ENCODE data around the gene SUPT3H.

SUPT3H gene

DNA sequence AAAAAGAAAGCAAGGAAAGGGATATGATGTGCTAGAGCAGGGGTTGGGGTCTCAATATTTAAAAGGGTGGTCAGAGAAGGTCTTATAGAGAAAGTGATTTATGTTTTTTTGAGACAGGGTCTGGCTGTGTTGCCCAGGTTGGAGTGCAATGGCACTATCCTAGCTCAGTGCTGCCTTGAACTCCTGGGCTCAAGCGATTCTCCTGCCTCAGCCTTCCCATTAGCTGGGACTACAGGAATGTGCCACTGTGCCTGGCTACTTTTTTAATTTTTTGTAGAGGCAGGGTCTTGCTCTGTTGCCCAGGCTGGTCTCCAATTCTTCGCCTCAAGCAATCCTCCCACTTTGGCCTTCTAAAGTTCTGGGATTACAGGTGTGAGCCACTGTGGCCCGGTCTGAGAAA is 557.0 kb downstream of the SUPT3H start:
- no peak for DNase-seq

DNA sequence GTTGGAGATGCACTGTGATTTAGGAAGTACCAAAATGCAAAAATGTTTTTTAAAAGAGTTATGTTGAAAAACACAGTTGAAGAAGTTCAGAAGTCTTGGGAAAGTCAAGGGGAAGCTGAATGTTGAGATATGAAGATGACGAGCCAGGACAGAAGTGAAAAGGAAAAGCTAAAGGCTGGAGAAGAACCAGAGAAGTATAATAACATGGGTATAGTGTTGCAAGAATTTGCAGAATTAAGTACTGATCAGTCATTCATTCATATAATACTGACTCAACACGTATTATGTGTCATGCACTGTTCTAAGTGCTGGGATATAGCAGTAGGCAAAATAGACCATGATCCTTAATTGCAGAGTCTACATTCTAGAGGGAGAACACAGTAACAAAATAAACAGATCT is 557.4 kb downstream of the SUPT3H start:
- no peak for DNase-seq

DNA sequence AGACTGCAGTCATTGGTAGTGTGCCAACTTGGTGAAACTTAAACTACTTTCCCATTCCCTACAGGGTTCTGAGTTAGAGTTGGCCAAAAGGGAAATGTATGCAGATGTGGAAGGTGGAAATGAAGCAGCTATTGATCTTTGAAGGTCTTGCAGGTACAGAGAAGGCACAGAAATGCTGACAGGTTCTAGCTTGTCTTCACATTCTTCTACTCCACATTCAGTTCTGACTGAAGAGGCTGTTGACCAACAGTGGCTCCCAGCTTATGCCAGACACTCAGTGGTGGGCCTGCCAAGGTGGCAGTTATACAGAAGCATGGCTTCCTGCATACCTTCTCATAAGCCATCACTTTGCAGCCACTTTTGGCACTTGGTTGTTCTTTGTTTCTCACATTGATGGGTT is 566.3 kb downstream of the SUPT3H start:
- DNase-seq = no peak

DNA sequence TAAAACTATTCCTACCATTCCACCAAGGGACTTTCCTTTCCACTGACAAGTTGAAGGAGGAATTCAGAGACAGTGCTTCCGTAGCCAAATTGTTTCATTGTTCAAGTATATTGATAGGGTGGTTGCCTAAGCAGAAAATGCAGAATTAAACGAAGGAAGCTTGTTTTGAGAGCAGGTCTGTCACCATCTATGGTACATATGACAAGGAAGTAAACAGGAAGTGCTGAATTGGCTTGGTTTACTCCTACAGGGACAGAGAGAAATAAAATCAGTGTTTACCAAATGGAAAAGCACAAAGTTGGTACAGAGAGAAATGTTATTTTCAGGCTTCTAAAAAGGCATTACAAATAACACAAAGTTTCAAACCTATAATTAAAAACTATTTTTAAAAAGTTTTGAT is 568.5 kb downstream of the SUPT3H start:
- DNase-seq = no peak

DNA sequence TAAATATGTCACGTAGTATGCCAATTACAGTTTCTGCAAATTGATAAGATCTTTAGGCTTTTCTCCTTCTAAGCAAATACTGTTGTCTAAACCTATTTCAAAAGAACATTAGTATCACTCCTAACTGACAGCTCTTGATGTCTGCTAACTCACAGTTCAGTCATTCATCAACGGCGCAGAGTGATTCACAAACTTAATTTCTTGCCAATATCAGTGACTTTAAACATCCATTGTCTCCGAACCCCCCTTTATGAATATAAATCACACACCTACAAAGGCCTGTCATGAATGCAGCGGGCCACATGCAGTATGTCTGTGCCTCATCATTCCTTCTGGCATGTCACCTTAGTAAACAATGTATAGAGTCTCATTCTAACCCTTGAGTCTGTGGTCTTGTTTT is 569.6 kb downstream of the SUPT3H start:
- DNase-seq = no peak

DNA sequence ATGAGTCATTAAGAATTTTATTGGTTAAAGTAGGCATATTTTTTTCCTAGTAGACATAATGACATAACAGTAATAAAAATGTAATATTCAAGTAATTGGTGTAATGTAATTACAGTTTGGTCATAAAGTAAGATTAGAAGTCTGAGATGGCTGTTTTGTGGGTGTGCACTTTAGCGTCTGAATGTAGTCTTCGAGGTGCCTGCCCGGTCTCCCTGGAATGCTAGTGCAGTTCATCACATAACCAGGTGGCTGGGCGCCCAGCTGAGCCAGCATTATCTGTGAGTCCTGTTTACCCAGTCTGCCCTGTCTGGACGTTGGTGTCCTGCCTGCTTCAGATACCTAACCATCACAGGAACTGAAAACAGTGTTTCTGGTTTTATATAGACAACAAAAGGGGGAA is 571.1 kb downstream of the SUPT3H start:
- DNase-seq = no peak

DNA sequence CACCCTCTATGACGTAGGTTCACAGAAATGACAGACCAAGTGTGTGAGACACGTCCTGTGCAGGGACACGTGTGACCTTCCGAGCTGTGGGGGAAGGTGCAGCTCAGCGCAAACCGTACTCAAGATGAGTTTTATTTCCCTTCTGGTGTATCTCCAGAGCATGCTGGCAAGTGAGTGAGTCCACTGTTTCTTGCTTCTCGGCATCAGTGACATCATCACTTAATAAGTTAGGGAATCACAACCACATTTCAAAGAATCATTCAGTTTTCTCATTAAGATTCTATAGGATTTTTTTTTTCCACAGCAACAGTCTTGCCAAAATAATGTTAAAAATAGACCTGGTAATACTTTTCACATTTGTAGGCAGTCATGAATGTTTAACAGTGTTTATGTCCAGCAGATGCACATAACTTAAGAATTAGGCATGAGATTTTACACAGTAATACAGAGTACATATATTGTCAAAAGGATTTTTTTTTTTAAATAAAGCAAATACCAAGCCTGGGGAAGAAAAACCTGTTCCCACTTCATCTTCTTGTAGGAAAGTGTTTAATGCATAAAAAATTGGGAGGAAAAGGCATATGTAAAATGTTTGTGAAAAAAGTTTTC is 572.4 kb downstream of the SUPT3H start:
- peak; percentile 46 for DNase-seq

DNA sequence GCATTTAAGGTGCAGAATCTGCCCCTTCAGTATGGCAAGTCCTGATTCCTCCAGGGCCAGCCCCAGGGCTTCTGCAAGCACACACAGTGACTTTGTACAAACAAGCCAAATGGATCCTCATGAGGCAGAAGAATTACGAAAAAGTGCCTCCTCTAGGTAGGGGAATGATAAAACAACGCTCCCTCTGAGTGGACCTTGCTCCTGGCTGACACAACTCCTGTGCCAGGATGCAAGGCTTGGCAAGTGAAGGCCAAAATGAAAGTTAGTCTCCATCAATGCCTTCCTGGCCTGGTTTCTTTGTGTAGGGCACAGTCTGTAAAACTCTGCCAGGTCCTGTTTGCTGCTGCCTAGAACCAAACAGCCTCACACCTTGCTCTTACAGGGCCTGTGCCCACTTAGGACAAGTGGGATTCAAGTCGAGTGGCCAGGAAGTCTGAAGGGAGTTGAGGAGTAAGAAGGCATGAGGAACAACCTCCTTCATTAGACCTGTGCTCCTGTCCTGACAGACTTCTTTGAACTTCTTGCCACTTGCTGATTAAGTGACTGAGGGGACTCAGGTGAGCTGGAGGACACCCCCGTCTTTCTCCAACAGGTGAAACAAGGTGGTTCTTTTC is 573.1 kb downstream of the SUPT3H start:
- no peak for DNase-seq

DNA sequence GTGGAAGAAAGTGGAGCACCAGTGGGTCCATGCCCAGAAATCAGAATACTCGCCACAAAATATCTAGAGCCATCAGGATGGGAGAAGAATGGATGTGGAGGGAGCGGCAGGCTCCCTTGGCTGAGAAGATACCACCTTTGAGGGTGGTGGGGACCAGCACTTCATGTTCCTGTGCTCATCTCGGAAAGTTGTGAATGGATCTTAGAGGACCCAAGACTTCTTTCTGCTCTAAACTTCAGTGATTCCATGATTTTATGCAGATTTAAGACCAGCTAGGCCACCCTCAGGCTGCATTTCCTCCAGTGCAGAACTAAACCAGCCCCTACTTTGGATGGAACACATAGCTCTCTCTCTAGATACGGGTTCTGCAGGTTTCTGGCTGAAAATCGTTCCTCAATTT is 573.7 kb downstream of the SUPT3H start:
- DNase-seq = no peak

DNA sequence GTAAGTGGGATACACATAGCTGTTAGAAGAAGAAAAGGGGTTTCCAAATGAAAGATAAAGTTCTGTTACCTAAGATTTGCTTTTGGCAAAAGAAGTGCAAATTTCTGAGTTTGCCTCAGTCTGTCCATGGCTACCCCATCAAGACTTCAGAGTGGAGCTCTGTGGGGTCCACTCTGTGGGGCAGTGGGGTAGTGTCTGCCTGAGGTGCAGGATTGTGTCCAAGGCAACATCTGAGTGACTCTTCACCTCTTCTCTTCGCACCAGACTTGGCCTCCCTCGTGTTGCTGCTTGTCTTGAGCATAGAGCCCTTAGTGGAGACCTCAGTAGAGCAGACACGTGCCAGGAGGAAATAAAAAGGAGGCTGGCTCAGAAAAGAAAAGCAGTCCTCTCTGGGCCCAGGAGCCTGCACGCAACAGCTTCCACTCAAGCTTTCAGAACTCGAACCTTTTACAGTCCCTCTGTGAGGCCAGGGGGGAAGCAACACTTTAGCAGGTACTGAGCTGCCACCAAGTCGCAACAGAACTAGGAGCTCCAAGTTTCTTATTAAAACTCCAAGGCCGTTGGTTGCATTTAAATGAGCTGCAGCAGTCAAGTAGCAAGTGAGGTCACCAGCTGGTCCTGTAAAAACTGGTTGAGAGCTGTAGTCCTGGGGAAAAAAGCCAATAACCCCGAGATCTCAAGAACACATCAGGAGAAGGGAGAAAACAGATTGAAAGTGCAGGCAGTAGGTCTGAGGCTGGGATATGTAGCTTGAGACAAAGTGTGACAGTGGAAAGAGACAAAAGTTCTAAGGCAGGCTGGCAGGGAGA is 576.7 kb downstream of the SUPT3H start:
- no peak for DNase-seq

DNA sequence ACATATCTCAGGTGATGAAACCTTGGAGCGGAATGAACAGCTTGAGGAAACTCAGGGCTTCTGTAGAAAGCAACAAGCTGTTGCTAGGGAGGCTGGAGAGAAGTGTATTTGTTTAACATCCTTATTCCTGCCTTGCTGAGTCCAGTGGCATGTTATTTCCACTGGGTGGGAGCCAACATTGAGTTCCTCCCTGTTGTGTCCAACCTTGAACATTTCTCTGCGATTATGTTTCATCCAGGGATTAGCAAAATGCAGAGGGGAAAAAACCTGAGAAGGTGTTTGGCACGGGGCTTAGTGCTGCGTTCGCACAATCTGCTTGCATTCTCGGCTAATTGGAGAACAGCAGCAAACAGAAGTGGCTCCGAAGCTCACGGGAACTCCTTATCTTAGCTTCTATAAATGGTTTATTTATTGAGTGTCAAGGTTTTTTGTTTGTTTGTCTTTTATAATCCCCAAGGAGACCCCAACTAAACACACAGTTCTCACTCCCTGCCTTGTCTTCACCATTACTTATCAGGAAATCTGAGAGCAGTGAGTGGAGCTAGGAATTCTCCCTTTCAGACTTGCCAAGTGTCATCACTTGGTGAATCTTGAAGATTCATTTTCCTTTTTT is 577.5 kb downstream of the SUPT3H start:
- DNase-seq = peak; percentile 70

DNA sequence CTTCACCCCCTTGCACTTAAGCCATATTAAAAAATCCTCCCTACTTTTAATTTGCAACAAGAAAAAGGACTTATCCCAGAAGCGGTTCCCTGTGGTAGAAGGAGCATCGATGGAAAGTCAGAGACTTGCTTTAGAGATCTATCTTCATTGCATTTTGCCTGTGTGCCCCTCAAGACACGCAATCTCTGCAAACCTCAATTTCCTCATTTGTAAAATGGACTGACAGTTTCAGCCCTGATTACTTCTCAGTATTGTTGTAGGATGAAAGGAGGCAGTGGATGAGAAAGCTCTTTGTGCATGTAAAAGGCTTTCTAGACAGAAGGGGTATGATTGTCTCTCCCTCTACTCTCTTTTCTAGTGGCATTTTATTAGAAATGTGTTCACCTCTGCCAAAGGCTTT is 580.0 kb downstream of the SUPT3H start:
- DNase-seq = no peak

DNA sequence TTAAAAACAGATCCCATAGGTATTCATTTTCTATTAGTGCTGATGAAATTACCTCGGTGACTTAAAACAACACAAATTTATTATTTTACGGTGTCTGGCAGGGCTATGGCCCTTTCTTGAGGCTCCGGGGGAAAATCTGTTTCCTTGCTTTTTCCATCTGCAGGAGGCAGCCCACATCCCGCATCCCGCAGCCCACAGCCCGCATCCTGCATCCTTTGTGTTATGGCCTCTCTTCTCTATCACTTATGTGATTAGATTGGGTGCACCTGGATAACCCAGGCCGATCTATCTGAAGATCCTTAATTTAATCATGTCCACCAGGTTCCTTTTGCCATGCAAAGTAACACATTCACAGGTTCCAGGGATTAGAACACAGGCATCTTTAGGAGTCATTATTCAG is 582.4 kb downstream of the SUPT3H start:
- no peak for DNase-seq

DNA sequence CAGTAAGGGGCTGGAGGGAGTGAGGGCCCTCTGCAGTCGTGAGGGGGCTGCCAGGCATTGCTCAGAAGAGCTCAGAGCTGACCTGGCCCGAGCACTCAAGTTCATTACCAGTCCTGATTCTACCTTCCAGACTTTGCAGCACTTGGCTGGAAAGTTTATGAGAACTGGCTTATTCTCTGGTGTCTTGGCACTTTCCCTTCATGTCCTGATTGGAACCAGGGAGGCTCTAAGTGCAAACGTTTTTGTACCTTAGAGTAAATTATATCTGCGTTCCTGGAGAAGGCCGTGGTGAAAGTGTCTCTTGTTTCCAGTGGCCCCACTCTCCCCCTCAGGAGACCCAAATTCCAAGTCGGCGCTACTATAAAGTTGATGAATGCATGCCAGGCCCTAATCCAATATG is 587.9 kb downstream of the SUPT3H start:
- DNase-seq = no peak

DNA sequence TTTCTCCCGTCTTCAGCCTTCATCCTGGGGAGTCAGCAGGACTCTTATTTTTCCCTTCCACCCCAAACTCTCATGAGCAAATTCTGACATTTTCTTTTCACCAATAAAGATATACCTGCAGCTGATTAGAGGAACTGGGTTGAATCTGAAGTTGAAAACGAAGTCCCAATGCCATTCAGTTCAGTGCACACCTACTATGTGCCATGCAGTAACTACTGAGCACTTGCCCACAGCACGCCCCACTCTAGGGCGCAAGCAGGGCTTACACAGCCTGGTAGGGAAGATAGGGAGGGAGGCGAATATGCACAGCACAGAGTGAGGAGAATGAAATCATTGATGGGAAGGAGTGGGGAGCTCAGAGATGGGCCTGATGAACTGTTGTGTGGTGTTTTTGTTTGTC is 588.7 kb downstream of the SUPT3H start:
- no peak for DNase-seq

DNA sequence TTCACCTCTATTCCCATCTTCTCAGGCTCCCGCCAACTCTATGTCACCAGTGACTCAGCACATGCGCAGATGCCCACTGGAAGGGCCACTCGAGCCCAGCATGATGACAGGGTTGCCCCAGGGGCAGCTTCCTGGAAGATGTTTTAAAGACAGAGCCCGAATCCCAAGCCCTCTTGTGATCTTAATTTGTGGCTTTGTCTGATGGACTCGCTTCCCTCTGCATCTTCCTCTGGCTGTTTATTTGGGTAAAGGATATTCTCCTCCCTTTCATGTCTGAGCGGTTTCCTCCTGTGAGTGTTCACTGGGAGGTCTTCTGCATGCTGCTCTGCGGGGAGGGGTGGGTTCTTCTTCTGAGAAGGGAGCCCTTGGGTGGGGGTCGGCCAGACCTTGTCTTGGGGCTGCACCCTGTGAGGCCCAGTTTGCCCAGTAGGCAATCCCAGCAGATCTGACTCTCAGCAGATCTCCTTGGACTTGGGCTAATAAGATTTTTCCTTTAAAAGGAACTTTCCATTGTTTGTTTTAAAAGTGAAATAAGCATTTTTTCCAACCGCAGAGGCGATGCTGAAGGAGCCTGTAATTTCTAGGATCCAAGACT is 589.2 kb downstream of the SUPT3H start:
- DNase-seq = no peak

DNA sequence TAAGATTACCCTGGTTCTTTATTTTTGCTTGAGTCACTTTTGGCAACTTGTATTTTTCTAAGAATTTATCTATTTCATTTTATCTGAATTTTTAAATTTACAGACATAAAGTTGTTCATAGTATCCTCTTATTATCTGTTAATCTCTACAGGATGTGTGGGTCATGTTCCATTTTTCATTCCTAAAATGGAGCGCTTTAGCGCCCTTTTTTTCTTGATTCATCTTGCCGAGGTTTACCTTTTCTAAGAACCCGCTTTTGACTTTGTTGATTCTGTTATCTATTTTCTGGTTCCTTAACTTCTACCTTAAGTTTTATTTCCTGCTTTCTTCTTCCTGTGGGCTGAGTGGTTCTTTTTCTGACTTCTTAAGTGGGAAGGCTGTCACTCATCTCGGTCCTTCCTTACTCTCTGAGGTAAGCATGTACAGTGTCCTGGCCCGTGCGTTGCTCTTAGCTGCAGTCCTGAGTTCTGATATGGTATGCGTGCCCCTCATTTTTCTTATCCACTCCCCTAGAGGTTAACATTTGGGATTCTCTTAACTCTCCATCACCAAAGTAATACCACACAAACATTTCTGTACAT is 590.4 kb downstream of the SUPT3H start:
- DNase-seq = no peak

DNA sequence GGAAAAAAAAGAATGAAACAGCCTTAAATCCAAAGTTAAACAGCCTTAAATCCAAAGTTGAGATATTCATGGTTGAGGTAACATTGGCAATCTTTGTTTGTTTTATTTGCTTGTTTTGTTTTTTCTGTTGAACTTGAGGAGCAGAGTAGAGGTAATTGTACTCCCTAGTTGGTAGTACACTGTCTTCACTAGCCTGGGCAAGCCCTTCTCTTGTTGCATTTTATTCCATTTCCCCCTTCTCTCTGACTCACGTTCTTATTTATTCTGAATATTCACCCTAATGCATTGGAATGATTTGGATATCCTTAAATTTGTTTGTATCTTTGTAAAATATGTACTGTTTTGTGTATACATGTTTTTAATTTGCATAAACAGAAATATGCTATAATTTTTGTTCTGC is 592.6 kb downstream of the SUPT3H start:
- DNase-seq = no peak

DNA sequence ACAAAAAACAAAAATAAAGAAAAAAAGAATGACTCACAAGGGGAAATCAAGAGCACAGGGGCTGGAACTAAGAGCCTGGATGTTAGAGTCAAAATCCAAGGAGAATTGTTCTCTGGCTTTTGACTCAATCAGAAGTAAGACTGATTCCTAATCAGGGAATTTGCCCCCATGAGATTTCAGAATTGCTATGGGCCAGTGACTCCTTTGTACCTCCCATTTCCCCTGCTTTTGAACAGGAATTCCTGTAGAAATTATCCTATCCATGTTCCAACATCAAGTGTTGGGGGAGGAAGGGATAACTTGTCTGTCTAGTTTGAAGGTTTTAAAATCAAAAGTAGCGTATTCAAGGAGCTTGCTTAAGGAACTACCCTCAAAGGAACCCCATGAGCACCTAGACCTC is 593.5 kb downstream of the SUPT3H start:
- DNase-seq = no peak

DNA sequence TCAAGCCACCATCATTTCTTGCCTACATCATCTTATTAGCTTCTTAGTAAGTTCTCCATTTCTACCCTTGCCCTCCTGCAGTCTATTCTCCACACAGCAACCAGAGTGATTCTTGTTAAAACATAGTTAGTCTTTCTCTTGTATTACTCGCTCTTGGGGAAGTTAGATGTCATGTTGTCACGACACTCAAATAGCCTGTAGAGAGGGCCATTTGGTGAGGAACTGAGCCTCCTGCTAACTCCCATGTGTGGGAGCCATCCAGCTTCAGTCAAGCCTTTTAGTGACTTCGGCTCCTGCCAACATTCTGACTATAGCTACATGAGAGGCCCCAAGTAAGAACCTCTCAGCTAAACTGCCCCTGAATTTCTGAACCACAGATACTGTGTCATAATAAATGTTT is 594.8 kb downstream of the SUPT3H start:
- no peak for DNase-seq

DNA sequence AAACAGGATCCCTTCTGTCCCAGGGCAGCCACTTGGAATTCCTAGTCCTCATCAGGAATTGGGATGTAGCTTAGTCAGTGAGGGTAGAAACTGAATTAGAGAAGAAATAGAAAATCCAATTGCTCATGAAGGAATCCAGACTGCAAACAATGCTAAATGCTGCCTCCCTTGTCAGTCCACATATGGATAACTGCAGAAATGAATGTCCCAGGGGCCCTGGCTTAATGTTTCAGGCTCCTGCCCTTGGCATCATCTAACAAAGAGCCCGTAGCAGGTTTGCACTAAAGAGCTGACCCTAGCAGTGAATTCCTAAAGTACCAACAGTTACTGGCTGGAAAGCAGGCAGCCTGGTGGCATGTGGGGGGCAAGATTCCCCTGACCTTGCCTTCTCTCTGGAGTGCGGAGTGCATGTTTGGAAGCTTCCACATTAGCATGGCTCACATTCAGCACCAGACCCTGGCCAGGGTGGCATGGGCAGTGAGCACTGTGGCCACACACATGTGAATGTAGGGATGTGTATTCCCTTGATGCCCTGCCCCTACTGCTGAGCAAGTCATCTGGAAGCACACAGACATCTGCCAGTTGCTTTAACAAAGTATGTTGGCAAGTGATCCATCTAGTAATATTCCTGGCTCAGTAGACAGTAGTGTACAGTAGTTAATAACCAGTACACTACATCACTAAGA is 595.7 kb downstream of the SUPT3H start:
- DNase-seq = peak; percentile 46

DNA sequence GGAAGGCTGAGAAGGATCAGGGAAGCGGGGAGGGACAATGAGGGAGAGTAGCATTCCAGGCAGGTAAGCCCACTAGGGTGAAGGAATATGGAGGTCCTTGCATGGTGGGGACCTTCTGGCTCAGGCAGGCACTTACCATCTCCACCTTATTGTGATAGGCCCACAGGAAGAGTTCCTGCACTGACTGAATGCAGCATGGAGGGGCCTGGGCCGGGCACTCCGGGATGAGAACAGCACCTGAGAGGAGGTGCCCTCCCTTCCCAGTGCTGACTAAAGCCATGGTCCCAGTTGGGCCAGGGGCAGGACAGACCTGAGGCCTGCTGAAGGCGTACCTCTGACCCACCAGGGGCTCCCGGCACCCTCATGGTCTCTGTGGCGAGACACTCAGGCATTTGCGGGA is 597.6 kb downstream of the SUPT3H start:
- DNase-seq = no peak
